Cardiac fibroblast (primary cell): ENCODE measurements around the gene AURKB.

Source experiments
- DNase-seq, 2 donors: peaks; one replicate each; pipeline versions ENCODE4 v3.0.0 to v3.0.0-alpha.2; 2010; ENCODE audit warnings: low read depth in 2 of 2
- H3K4me3 ChIP-seq, 2 donors: replicated peaks in 1 of 2; 1 replicate in 1 of 2; 2 replicates in 1 of 2; pipeline ENCODE4 v1.5.1; 2011; ENCODE audit warnings: low read depth in 2 of 2, low read length in 2 of 2, mild to moderate bottlenecking in 2 of 2, moderate library complexity in 1 of 2
- CTCF ChIP-seq: IDR thresholded peaks from one replicate; pipeline ENCODE4 v1.5.1; 2011; ENCODE audit warnings: low read depth, mild to moderate bottlenecking, low read length, inconsistent platforms

The AURKB gene

GRCh38 chr17:8209907-8210760, at the start of gene AURKB:
Gene AURKB, minus strand, starts transcription at chr17:8210575. Its CDS starts 351 bp downstream, at chr17:8210224.
- no peak for TF ChIP-seq CTCF
- DNase-seq = peak; percentile 98
- H3K4me3 ChIP-seq = peak within 1 kb of the TSS; percentile 84 to 86

GRCh38 chr17:8257801-8258200, 47.4 kb upstream of the AURKB start:
- no peak for TF ChIP-seq CTCF
- no peak overlapping the region for H3K4me3 ChIP-seq
- no peak for DNase-seq

- no peak overlapping the region for H3K4me3 ChIP-seq
- TF ChIP-seq CTCF = no peak
- no peak for DNase-seq
Measured at GRCh38 chr17:8256691-8257090, 46.3 kb upstream of the AURKB start.

- DNase-seq = no peak
- no peak overlapping the region for H3K4me3 ChIP-seq
- TF ChIP-seq CTCF = no peak
Measured at GRCh38 chr17:8256291-8256690, 45.9 kb upstream of the AURKB start.

GRCh38 chr17:8255499-8255898, 45.1 kb upstream of the AURKB start:
- H3K4me3 ChIP-seq = no peak overlapping the region
- DNase-seq = no peak
- peak; percentile 10 for TF ChIP-seq CTCF

GRCh38 chr17:8254881-8255280, 44.5 kb upstream of the AURKB start:
- DNase-seq = no peak
- TF ChIP-seq CTCF = no peak
- H3K4me3 ChIP-seq = no peak overlapping the region
